GM08714 (cell line): ENCODE data around the gene SELENON.

Experiments
- H3K4me3 ChIP-seq: fragments of 200-500 bp; sonication (Bioruptor generic); 2 replicates; pipeline ENCODE4 v1.5.1; 2014; ENCODE audit warnings: mild to moderate bottlenecking, low read length, inconsistent platforms
- ZNF274 ChIP-seq: IDR thresholded peaks from 2 replicates; pipeline ENCODE4 v1.6.1; 2012; ENCODE audit warnings: mild to moderate bottlenecking, low read depth, low read length

The SELENON gene

DNA sequence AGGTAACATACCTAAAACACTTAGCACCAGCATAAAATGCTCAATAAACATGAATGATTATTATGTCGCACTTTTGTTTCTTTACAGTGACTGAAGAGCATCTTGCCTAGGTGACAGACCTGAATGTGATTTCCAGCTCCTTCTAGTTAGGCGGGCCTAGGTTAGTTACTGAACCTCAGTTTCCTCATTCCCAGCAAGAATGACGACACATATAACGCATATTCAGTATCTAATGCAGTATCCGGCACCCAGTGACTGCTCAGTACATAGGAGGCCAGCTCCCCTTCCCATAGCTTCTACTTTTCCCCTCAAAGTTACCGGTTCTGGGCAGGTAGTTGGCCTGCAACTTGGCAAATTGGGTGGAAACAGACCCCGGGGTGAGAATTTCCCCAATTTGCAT, 58.5 kb downstream of the SELENON start:
- TF ChIP-seq ZNF274: no peak
- peak overlapping the region; percentile 90 for H3K4me3 ChIP-seq

DNA sequence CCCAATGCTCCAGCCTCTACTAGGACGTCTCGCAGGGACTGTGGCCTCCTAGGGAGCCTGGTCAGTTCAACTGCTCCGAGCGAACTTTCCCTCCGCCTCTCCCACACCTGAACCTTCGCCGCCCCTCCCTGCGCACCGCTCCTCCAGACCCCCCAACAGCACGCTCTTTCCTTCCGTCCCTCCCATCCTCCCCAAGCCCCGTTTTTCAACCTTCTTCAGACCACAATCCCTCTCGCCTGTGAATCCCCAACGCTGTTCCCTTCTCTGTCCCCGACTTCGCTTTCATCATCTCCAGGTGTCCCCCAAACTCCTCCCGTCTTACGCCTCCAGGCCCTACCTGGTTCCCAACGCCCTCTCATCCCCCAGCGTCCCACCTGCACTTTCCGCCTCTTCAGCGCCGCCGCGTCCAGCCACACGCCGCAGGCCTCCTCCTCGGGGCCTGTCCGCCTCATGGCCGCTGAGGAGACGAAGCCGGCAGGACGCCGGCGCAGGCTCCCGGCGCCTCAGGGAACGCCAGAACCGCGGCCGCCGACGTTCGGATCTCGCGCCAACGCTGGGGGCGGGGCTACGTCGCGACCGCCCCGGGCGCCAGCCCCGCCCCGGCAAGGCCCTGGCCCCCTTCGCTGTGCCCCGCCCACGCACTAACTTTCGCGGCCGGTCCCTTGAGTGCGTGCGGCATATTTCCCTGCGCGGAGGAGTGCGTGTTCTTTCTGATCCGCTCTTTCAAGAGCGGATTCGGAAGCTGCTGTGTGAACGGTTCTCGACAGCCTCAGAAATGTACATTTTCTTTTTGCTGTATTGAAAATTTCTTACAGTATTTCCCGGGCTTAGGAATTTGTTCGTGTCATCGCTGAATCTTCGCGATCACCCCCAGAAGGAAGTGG, 59.2 kb downstream of the SELENON start, which contains the start of gene AUNIP:
AUNIP (minus strand) TSS at position 552 of the 884 bp plus-strand sequence; CDS start at position 452, 100 bp downstream.
- TF ChIP-seq ZNF274: no peak
- H3K4me3 ChIP-seq: peak within 1 kb of the TSS; percentile 90

DNA sequence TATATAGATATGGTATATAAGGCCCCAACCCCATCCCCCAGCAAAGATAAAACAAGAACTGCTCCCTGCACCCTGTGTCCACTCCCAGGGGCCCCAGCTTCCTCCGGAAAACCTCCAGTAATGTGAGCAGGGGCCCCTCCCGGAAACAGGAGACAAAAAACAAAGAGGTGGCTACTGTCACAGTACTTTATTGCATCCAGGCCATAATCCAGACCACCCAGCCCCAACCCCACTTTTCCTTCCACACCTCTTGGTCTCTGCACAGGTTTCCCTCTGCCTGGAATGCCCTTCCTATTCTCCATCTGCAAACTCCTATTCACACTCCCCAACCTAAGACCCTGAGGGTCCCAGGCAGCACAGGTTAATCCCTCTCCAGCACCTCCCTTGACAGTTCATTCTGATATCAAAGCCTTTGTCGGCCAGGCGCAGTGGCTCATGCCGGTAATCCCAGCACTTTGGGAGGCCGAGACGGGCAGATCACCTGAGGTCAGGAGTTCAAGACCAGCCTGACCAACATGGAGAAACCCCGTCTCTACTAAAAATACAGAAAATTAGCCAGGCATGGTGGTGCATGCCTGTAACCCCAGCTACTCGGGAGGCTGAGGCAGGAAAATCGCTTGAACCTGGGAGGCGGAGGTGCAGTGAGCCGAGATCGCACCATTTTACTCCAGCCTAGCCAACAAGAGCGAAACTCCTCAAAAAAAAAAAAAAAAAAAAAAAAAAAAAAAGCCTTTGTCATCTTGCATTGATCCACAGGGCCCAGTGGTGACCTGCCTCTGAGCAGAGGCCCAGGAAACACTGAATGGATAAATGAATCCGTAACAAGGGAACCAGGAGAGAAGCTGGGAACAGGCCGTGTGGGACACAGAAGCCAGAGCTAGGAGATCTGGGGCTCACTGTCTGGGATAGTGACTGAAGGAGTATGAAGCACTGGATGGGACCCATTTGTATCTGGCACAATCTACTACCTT, 61.6 kb downstream of the SELENON start:
- no peak overlapping the region; the same call in 1 of the 2 replicates for H3K4me3 ChIP-seq
- TF ChIP-seq ZNF274: no peak

DNA sequence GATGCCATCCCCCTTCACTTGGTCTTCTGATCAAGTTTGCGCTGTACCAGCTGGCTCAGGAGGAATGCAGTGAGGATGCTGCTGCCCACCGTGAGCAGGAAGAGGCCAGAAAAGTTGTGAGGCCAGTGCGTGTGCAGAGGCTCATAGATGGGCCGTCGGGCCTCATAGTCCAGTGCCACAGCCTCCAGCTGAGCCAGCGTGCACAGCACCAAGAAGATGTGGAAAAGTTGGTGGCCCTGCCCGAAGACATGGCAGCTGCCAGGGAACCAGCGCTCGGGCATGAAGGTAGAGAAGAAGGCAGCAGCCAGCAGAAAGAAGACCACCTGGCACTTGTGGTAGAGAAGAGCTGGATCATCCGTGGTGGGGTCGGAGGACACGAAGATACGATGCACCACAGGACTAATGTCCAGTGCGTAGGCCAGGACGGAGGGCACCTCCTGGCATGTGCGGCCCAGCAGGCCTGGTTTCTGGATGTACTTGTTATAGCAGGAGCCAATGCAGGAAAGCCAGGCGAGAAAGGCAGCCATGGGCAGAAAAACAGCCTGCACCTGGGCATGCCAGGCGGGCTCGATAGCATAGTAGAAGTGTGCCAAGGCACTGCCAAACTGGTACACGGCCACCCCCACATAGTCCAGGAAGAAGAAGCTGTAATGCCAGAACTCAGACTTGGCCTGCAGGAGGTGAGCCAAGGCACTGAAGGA, 62.9 kb downstream of the SELENON start:
- TF ChIP-seq ZNF274: no peak
- no peak overlapping the region for H3K4me3 ChIP-seq

DNA sequence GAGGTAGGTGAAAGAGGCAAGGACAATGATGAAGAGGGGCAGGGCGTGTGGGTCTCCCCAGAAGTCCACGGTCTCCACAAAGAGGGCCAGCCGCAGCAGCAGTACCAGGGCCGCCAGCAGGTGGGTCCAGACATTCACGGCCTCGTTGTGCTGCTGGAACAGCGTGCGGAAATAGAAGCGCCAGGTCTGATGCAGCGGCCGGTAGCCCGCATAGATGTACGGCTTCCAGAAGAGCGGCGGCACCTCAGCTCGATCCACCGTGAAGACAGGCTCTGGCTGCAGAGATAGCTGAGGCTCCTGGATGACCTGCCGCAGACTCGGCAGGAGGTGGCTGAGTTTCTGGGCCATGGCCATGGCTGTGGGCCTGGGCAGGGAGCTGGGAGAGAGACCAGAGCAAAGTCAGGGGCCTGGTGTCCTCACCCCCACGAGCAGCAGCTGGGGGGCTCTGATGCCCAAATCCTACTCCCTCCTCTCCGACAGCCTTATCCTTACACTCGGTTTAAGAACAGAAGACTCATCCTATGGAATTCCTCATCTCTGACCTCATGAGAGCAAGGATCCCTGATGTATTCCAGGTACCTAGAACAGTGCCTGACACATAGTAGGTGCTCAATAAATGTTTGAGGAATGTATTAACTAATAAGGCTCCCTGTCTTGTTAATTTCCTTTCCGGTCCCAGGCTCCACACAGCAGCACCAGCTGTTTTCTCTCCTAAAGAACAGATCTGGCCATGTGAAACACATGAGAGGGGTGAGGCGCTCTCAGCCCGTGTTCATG, 63.7 kb downstream of the SELENON start:
- no peak for TF ChIP-seq ZNF274
- no peak overlapping the region for H3K4me3 ChIP-seq

DNA sequence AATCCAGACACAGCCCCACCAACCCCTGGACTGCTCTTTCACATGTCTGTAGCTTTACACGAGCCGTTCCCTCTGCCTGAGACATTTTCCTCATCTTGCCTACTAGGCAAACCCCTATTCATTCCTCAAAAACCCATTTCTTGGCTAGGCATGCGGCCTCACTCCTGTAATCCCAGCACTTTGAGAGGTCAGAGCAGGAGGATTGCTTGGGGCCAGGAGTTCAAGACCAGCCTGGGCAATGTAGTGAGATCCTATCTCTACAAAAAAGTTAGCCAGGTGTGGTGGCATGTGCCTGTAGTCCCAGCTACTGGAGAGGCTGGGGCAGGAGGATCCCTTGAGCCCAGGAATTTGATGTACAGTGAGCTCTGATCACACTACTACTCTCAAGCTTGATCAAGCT, 64.4 kb downstream of the SELENON start:
- TF ChIP-seq ZNF274: no peak
- no peak overlapping the region for H3K4me3 ChIP-seq

DNA sequence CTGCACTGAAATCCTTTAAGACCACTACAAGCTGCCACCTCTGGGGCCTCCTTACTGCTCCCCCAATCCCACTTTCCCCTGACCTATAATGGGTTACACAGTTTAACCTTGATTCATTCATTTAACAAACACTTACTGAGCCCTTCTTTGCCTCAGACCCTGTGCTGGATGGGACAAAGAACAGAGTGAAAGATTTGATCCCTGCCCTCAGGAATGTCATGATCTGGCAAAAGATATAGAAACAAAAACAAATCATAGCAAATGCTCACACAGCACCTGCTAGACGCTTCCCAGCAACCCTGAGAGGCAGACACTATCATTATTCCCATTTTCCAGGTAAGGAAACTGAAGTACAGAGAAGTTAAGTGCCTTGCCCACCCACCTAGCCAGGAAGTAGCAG, 66.3 kb downstream of the SELENON start:
- H3K4me3 ChIP-seq: no peak overlapping the region
- TF ChIP-seq ZNF274: no peak

DNA sequence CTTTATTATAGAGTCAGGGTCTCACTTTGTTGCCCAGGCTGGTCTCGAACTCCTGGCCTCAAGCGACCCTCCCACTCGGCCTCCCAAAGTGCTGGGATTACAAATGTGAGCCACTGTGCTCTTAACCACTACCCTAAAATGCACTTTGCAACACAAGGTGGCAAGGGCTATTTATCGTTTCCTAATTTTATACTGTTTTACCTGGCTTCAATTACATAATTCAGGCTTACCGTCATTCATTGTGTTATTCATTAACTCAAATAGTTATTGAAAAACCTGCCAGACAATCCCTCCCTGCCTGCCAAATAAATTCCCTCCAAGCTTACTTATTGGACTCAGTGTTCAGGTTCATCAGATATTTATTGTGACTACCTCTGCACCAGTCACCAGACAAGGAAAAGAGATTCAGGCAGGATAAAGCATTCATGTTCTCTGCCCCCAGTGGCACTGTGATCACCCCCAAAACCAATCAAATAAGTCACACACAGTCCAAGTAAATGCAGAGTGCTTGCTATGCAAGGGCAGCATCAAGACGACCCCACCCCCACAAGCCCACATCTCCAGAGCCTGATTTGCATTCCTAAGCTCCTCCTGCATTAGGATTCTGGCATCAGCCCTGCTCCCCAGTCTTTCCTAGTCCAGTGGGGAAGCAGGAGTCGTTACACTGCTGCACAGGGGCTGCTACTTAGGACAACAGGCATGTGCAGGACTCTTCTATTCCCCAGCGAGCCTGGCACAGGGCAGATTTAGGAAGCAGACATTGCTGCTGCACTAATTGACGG, 67.4 kb downstream of the SELENON start:
- H3K4me3 ChIP-seq: no peak overlapping the region
- TF ChIP-seq ZNF274: no peak
